Neuron (in vitro differentiated cells): ENCODE measurements around the gene GOLGA8G.
"Not testable (repeated sequence)": the region's sequence is repeated elsewhere in the genome, so short reads cannot be mapped to it uniquely, and the experiment has no call there.

Experiments used
- H2AFZ ChIP-seq: one replicate; pipeline ENCODE4 v1.6.1; 2013; ENCODE audit warnings: low read depth, mild to moderate bottlenecking, inconsistent platforms, low read length, moderate library complexity
- H3K27me3 ChIP-seq: one replicate; pipeline ENCODE4 v1.6.1; 2013; ENCODE audit warnings: low read length; ENCODE audit not compliant: insufficient read depth
- H3K36me3 ChIP-seq: one replicate; pipeline ENCODE4 v1.6.1; 2013; ENCODE audit warnings: low read length; ENCODE audit not compliant: insufficient read depth
- H3K4me1 ChIP-seq: one replicate; pipeline ENCODE4 v1.6.1; 2013; ENCODE audit warnings: low read length; ENCODE audit not compliant: insufficient read depth
- H3K4me3 ChIP-seq: 2 replicates; pipeline ENCODE4 v1.5.1; 2013; ENCODE audit warnings: mild to moderate bottlenecking, low read length, moderate library complexity
- H3K9me3 ChIP-seq: one replicate; pipeline ENCODE4 v1.6.1; 2013; ENCODE audit warnings: low read length

GOLGA8G gene

GRCh38 chr15:28532954-28533353, at the start of gene GOLGA8G:
Gene GOLGA8G, minus strand, starts transcription at chr15:28532971. Its CDS starts 62 bp downstream, at chr15:28532909.
- H3K9me3 ChIP-seq, H2AFZ ChIP-seq, H3K4me1 ChIP-seq, H3K27me3 ChIP-seq, H3K36me3 ChIP-seq, H3K4me3 ChIP-seq: not testable (repeated sequence)

- not testable (repeated sequence) for H3K4me1 ChIP-seq, H3K27me3 ChIP-seq, H2AFZ ChIP-seq, H3K9me3 ChIP-seq, H3K4me3 ChIP-seq, H3K36me3 ChIP-seq
These were observed 40.6 kb upstream of the GOLGA8G start for GRCh38 chr15:28573351-28573750.

- H3K4me3 ChIP-seq, H3K36me3 ChIP-seq, H2AFZ ChIP-seq, H3K9me3 ChIP-seq, H3K4me1 ChIP-seq, H3K27me3 ChIP-seq: not testable (repeated sequence)
These were observed 20.5 kb upstream of the GOLGA8G start, which contains the start of gene GOLGA6L25 for GRCh38 chr15:28553268-28553667. Gene GOLGA6L25, plus strand, starts transcription at chr15:28553568. Its CDS starts 61 bp downstream, at chr15:28553629.

GRCh38 chr15:28515208-28515607, 17.6 kb downstream of the GOLGA8G start:
- H3K4me3 ChIP-seq, H3K9me3 ChIP-seq, H2AFZ ChIP-seq, H3K27me3 ChIP-seq, H3K4me1 ChIP-seq, H3K36me3 ChIP-seq: not testable (repeated sequence)

- not testable (repeated sequence) for H3K4me1 ChIP-seq, H3K4me3 ChIP-seq, H3K36me3 ChIP-seq, H2AFZ ChIP-seq, H3K9me3 ChIP-seq, H3K27me3 ChIP-seq
These were observed 18.6 kb downstream of the GOLGA8G start for GRCh38 chr15:28514128-28514527.

GRCh38 chr15:28508217-28508889, 24.4 kb downstream of the GOLGA8G start:
- H3K9me3 ChIP-seq, H3K27me3 ChIP-seq, H3K4me3 ChIP-seq, H2AFZ ChIP-seq, H3K4me1 ChIP-seq, H3K36me3 ChIP-seq: not testable (repeated sequence)

- H3K4me3 ChIP-seq, H3K36me3 ChIP-seq, H3K27me3 ChIP-seq, H2AFZ ChIP-seq, H3K9me3 ChIP-seq, H3K4me1 ChIP-seq: not testable (repeated sequence)
These were observed 51.4 kb downstream of the GOLGA8G start for GRCh38 chr15:28481340-28481739.
